Hepatocyte (in vitro differentiated cells): ENCODE data around the gene CDK14.

Experiments used
- CTCF ChIP-seq: fragments of 200-600 bp; sonication (generic); IDR thresholded peaks from 2 replicates; pipeline ENCODE4 v1.5.1; 2016; ENCODE audit warnings: antibody characterized with exemption, mild to moderate bottlenecking; ENCODE audit not compliant: poor library complexity
- EZH2phosphoT487 ChIP-seq: fragments of 200-600 bp; sonication (generic); IDR thresholded peaks from one replicate; pipeline ENCODE4 v1.6.1; 2018; ENCODE audit warnings: antibody characterized with exemption, mild to moderate bottlenecking, low read depth, moderate library complexity; ENCODE audit not compliant: unreplicated experiment, severe bottlenecking

- TF ChIP-seq EZH2phosphoT487 (no peak), CTCF (no peak)
These were observed 4.1 kb upstream of the CDK14 start for GRCh38 chr7:90592033-90592432.
